Left lung (tissue), 10 donors: ENCODE measurements around the gene ATG4B. TPM values are rescaled to one million over a fixed set of nuclear protein-coding genes. Genes with fewer than 3 reads are reported as not detected.
A peak's percentile ranks its signal among the peaks of the same experiment; 100 is the strongest.

Experiments used
- ATAC-seq: fragments of 200-7000 bp; cut with Tn5 transposase; one replicate; pipeline ENCODE4 v1.9.1; 2020; ENCODE audit warnings: moderate library complexity
- DNase-seq, 4 donors: peaks; one replicate each; pipeline ENCODE4 v3.0.0-alpha.2; 2013 to 2020
- H3K27ac ChIP-seq, 2 donors: fragments of 200-600 bp; sonication (generic) in 1 of 2; one replicate each; pipeline versions ENCODE4 v1.5.0 to v1.8.0; 2020 to 2021
- H3K27me3 ChIP-seq, 2 donors: fragments of 200-600 bp; sonication (generic) in 1 of 2; one replicate each; pipeline versions ENCODE4 v1.5.0 to v1.8.0; 2020 to 2021
- H3K36me3 ChIP-seq, 2 donors: fragments of 200-600 bp; sonication (generic) in 1 of 2; one replicate each; pipeline versions ENCODE4 v1.5.0 to v1.8.0; 2020 to 2021
- H3K4me1 ChIP-seq, 2 donors: fragments of 200-600 bp; one replicate each; pipeline ENCODE4 v1.8.0; 2021
- H3K4me3 ChIP-seq, 2 donors: fragments of 200-600 bp; sonication (generic) in 1 of 2; one replicate each; pipeline versions ENCODE4 v1.5.0 to v1.8.0; 2020 to 2021; ENCODE audit warnings: mild to moderate bottlenecking in 1 of 2
- H3K9me3 ChIP-seq, 2 donors: fragments of 200-600 bp; sonication (generic) in 1 of 2; one replicate each; pipeline versions ENCODE4 v1.5.0 to v1.8.0; 2020 to 2021
- intact Hi-C, 2 donors: fragments of 100-400 bp; cut with DNase I; formaldehyde crosslinking; loops; one replicate each; pipeline versions ENCODE4 v1.11.2 to v1.14.2; 2022
- polyA plus RNA-seq, 6 donors: library from polyadenylated mRNA; unstranded; fragments of 120-200 nt; gene quantifications; one replicate each; pipeline ENCODE4 v1.2.1, GENCODE V29; 2013; ENCODE audit not compliant: insufficient read length in 6 of 6
- total RNA-seq, 2 donors: library from RNA; stranded (reverse); fragmentation: NEBNext Ultra II Directional; extraction: Animal tissue kit (Norgen Biotek cat#: 25700); gene quantifications; one replicate each; pipeline ENCODE4 v1.2.1, GENCODE V29; 2021
- TF ChIP-seq, protein P1 (sequence below), 2 donors: fragments of 200-600 bp; sonication (generic) in 1 of 2; IDR thresholded peaks; one replicate each; pipeline versions ENCODE4 v1.5.0 to v1.8.0; 2021; ENCODE audit warnings: antibody characterized with exemption in 2 of 2
- donor health status: DM: no; HTN: yes; CAD: no.
- donor health status: DM: no; HTN: no; CAD: no.

Gene ATG4B
- total and polyA plus RNA-seq, 8 donors = 60.5 to 98.3 (median 79.3) TPM

DNA sequence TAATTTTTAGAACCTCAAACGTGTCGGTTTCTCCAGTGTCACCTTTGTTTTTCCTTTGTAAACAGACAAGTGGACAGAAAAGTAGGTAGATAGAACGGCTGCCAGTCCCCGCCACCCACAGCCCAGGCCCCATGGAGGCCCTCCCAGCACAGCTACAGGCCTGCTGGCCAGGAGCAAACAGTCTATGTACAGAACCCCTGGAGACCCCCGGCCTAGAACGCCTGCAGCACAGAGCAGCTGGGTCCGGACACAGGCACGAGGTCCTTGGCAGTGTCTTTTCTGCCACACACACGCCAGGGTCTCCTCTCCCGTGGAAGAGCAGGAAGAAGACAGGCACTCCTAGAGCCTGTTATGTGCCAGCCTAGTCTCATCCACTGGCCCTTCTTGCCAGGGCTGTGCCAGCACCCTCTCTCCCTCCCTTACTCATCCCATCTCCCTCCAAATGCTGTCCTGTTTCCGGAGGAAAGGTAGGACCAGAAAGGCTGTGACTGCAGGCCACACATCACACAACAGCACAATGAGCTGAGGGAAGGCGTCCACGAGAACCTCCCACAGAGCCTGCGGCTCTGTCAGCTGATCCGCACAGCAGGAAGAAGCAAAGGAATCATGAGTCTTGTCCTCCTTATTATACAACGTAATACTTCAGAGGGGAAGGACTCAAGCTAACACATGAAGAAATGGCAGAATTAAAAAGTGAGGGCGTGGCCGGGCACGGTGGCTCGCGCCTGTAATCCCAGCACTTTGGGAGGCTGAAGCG, 41.5 kb downstream of the ATG4B start:
- intact Hi-C loops = no loop called here
- Histone ChIP-seq H3K4me1 (no peaks in the 10 kb centered on the region), H3K27ac (no peak overlapping the region), H3K4me3 (no peak overlapping the region), H3K9me3 (no peaks in the 10 kb centered on the region), H3K27me3 (no peaks in the 10 kb centered on the region), H3K36me3 (peaks cover 0 to 73% of the 10 kb centered on the region in 2 donors)
- ATAC-seq (no peak), DNase-seq (peak in 1 of 4 donors; percentile 51)
- TF ChIP-seq, protein P1, sequence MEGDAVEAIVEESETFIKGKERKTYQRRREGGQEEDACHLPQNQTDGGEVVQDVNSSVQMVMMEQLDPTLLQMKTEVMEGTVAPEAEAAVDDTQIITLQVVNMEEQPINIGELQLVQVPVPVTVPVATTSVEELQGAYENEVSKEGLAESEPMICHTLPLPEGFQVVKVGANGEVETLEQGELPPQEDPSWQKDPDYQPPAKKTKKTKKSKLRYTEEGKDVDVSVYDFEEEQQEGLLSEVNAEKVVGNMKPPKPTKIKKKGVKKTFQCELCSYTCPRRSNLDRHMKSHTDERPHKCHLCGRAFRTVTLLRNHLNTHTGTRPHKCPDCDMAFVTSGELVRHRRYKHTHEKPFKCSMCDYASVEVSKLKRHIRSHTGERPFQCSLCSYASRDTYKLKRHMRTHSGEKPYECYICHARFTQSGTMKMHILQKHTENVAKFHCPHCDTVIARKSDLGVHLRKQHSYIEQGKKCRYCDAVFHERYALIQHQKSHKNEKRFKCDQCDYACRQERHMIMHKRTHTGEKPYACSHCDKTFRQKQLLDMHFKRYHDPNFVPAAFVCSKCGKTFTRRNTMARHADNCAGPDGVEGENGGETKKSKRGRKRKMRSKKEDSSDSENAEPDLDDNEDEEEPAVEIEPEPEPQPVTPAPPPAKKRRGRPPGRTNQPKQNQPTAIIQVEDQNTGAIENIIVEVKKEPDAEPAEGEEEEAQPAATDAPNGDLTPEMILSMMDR (IDR thresholded peaks at IDR 0.05) = no peak

DNA sequence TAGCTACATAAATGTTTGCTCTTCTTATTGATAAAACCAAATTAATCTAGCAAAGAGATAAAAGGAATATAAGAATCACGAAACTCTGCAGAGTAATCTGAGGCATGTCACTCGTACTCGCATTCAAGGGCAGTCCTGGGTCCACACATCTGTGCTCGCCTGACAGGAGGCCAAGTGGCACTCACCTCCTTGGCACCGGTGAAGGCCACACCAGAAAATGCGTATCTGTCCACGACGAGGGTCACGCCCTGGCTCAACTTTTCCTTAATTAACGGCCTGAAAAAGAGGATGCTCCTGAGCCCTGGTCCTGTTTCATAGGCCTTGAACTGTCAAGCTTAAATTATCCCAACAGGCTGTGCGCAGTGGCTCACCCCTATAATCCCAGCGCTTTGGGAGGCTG, 42.6 kb downstream of the ATG4B start:
- H3K36me3 ChIP-seq = peaks cover 0 to 63% of the 10 kb centered on the region in 2 donors

DNA sequence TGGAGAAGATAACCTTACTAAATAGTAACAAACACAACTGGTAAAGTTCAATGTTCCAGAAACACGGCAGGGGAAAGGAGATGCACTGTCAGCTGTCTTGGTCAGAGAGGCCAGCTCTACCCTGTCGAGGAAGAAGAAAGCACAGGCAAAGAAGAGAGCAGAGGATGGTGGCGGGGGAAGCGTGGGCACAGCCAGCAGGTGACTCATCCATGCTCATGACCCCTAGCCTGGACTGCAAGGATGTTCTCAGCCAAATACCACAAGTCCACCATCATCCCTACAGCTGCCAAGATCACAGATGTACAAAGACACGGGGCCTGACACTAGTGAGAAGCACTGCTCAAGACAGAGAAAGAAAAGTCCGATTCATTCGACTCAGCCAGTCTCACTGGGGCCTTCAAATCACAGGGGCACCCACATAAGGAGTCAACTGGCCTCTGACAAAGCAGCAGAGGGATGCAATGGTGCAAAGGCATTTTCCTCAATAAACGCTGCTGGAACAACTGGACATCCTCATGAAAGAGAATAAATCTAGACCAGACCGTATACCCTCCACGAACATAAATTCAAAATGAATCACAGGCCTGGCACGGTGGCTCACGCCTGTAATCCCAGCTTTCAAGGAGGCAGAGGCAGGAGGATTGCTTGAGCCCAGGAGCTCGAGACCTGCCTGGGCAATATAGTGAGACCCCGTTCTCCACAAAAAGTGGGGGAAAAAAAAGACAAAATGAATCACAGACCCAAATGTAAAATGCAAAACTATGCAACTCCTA, 43.5 kb downstream of the ATG4B start:
- no peaks in the 10 kb centered on the region for H3K27me3 ChIP-seq
- TF ChIP-seq, protein P1 (IDR thresholded peaks at IDR 0.05) = no peak
- DNase-seq (peak in 1 of 4 donors; percentile 24), ATAC-seq (peak; percentile 53)
- H3K36me3 ChIP-seq = peaks cover 0 to 54% of the 10 kb centered on the region in 2 donors
- no peaks in the 10 kb centered on the region for H3K9me3 ChIP-seq
- H3K4me3 ChIP-seq = no peak overlapping the region
- no peak overlapping the region for H3K27ac ChIP-seq
- intact Hi-C loops = no loop called here
- peaks cover 0 to 8% of the 10 kb centered on the region in 2 donors for H3K4me1 ChIP-seq

More for the DNA sequence above, 42.6 kb downstream of the ATG4B start:
- intact Hi-C loops = no loop called here
- Histone ChIP-seq H3K4me1 (no peaks in the 10 kb centered on the region), H3K4me3 (no peak overlapping the region), H3K9me3 (no peaks in the 10 kb centered on the region), H3K27ac (no peak overlapping the region), H3K27me3 (no peaks in the 10 kb centered on the region)
- TF ChIP-seq, protein P1 (IDR thresholded peaks at IDR 0.05) = no peak
- ATAC-seq (no peak), DNase-seq (peak in 1 of 4 donors; percentile 25)

DNA sequence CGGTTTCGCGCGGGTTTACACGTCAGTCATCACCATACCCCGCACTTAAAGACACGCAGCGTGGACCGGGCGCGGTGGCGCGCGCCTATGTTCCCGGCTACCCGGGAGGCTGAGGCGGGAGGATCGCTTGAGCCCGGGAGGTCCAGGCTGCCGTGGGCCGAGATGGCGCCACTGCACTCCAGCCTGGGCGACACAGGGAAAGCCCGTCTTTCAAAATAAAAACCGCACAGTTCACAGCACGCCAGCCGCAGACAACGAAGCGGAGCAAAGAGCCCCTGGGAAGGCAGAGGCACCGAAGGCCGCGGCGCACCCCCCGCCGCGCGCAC, 48.8 kb downstream of the ATG4B start:
- DNase-seq (peak in 1 of 4 donors; percentile 84), ATAC-seq (peak; percentile 3)
- H3K27me3 ChIP-seq = no peaks in the 10 kb centered on the region
- no peaks in the 10 kb centered on the region for H3K9me3 ChIP-seq
- TF ChIP-seq, protein P1 (IDR thresholded peaks at IDR 0.05) = no peak
- peak overlapping the region; percentile 98 to 99 for H3K4me3 ChIP-seq
- peak overlapping the region in 1 of 2 donors; percentile 93 for H3K27ac ChIP-seq
- peaks cover 0 to 28% of the 10 kb centered on the region in 2 donors for H3K36me3 ChIP-seq
- intact Hi-C loops = no loop called here
- peaks cover 6 to 39% of the 10 kb centered on the region in 2 donors for H3K4me1 ChIP-seq
